H1 (cell line): ENCODE measurements around the gene MAP1A. TPM values are rescaled to one million over a fixed set of nuclear protein-coding genes. Genes with fewer than 3 reads are reported as not detected.

Experiments used
- CTCF ChIA-PET: fragments of 300-600 bp; sonication (Branson Sonifier 250); formaldehyde crosslinking; loops from one replicate; lab custom pipeline; 2021; ENCODE audit not compliant: partially characterized antibody; lab: Charles Lee
- POLR2A ChIA-PET: fragments of 300-600 bp; sonication (Branson Sonifier 250); formaldehyde crosslinking; loops from one replicate; lab custom pipeline; 2021; ENCODE audit warnings: inconsistent platforms; ENCODE audit not compliant: partially characterized antibody; lab: Charles Lee
- DNase-seq, 2 experiments: peaks; one replicate each; pipeline versions ENCODE4 v3.0.0 to v3.0.0-alpha.2; 2010 to 2022; ENCODE audit warnings: low spot score in 2 of 2, low read depth in 1 of 2, mixed read lengths in 1 of 2
- FAIRE-seq: peaks from 2 replicates; lab custom pipeline; 2011; peaks lifted over from hg19 to GRCh38; lab: Jason Lieb, UNC
- H2AFZ ChIP-seq: 2 replicates; pipeline ENCODE4 v1.8.1; 2012; ENCODE audit warnings: low read length, inconsistent platforms
- H2AK5ac ChIP-seq: 2 replicates; pipeline ENCODE4 v1.6.1; 2013; ENCODE audit warnings: low read depth, low read length
- H2BK120ac ChIP-seq: replicated peaks from 2 replicates; pipeline ENCODE3; 2013; ENCODE audit warnings: low read depth, low read length, inconsistent platforms
- H2BK12ac ChIP-seq: 2 replicates; pipeline ENCODE4 v1.6.1; 2013; ENCODE audit warnings: low read depth, low read length
- H2BK15ac ChIP-seq: 2 replicates; pipeline ENCODE4 v1.6.1; 2013; ENCODE audit warnings: low read length
- H2BK20ac ChIP-seq: 2 replicates; pipeline ENCODE4 v1.6.1; 2013; ENCODE audit warnings: low read length
- H2BK5ac ChIP-seq: 2 replicates; pipeline ENCODE4 v1.6.1; 2013; ENCODE audit warnings: low read depth, low read length
- H3K14ac ChIP-seq: 2 replicates; pipeline ENCODE4 v1.6.1; 2013; ENCODE audit warnings: inconsistent platforms; ENCODE audit not compliant: insufficient read length
- H3K18ac ChIP-seq: 2 replicates; pipeline ENCODE4 v1.6.1; 2013; ENCODE audit warnings: low read length; ENCODE audit errors: extremely low read depth
- H3K23ac ChIP-seq: 2 replicates; pipeline ENCODE4 v1.6.1; 2013; ENCODE audit warnings: inconsistent platforms; ENCODE audit not compliant: insufficient read length
- H3K23me2 ChIP-seq: 2 replicates; pipeline ENCODE4 v1.6.1; 2013; ENCODE audit warnings: low read depth, low read length
- H3K27ac ChIP-seq: 2 replicates; pipeline ENCODE4 v1.6.1; 2011; ENCODE audit warnings: low read depth, low read length, inconsistent platforms
- H3K27me3 ChIP-seq, 4 experiments: replicated peaks in 1 of 4; 1 replicate in 1 of 4; 2 replicates in 3 of 4; pipeline versions ENCODE4 v1.6.1 to v1.8.1; 2011 to 2013; ENCODE audit warnings: low read length in 3 of 4, mild to moderate bottlenecking in 3 of 4, inconsistent platforms in 2 of 4, mixed read lengths in 2 of 4, moderate library complexity in 1 of 4; ENCODE audit not compliant: control insufficient read depth in 3 of 4, insufficient read depth in 3 of 4; ENCODE audit errors: extremely low read depth in 1 of 4
- H3K36me3 ChIP-seq, 4 experiments: 2 replicates each; pipeline versions ENCODE4 v1.6.1 to v1.8.1; 2011 to 2013; ENCODE audit warnings: mild to moderate bottlenecking in 4 of 4, low read length in 3 of 4, moderate library complexity in 2 of 4, control low read depth in 1 of 4, inconsistent platforms in 1 of 4; ENCODE audit not compliant: insufficient read depth in 4 of 4, control insufficient read depth in 2 of 4
- H3K4ac ChIP-seq: replicated peaks from 2 replicates; pipeline ENCODE3; 2013; ENCODE audit warnings: low read length, low read depth, mixed read lengths, inconsistent platforms; ENCODE audit not compliant: insufficient read length
- H3K4me1 ChIP-seq, 4 experiments: replicated peaks in 1 of 4; 1 replicate in 1 of 4; 2 replicates in 3 of 4; pipeline versions ENCODE4 v1.6.1 to v1.8.1; 2011 to 2013; ENCODE audit warnings: low read length in 3 of 4, inconsistent platforms in 2 of 4, mixed read lengths in 1 of 4; ENCODE audit not compliant: insufficient read depth in 4 of 4, control insufficient read depth in 3 of 4
- H3K4me2 ChIP-seq, 2 experiments: 2 replicates each; pipeline versions ENCODE4 v1.6.1 to v1.8.1; 2011 to 2013; ENCODE audit warnings: low read depth in 2 of 2, low read length in 2 of 2, control low read depth in 1 of 2, inconsistent platforms in 1 of 2, mild to moderate bottlenecking in 1 of 2; ENCODE audit not compliant: insufficient read depth in 1 of 2
- H3K4me3 ChIP-seq, 4 experiments: fragments of 200-600, 300-600 bp in 1 of 4; sonication (generic), shearing (Covaris generic), sonication (Bioruptor Twin) in 1 of 4; 2 replicates each; pipeline versions ENCODE4 v1.5.1 to v1.8.1; 2011 to 2016; ENCODE audit warnings: low read length in 4 of 4, low read depth in 3 of 4, control low read depth in 2 of 4, inconsistent platforms in 2 of 4, mild to moderate bottlenecking in 2 of 4, mixed read lengths in 1 of 4, moderate library complexity in 1 of 4; ENCODE audit not compliant: insufficient read depth in 2 of 4; ENCODE audit errors: extremely low read depth in 1 of 4
- H3K56ac ChIP-seq: replicated peaks from 2 replicates; pipeline ENCODE3; 2013; ENCODE audit warnings: low read depth, mild to moderate bottlenecking, mixed read lengths, low read length, inconsistent platforms; ENCODE audit not compliant: insufficient read length
- H3K79me1 ChIP-seq: 2 replicates; pipeline ENCODE4 v1.6.1; 2013; ENCODE audit warnings: low read depth, low read length, control low read depth
- H3K79me2 ChIP-seq, 2 experiments: 2 replicates each; pipeline versions ENCODE4 v1.6.1 to v1.8.1; 2012 to 2013; ENCODE audit warnings: low read length in 2 of 2, mild to moderate bottlenecking in 2 of 2, inconsistent platforms in 1 of 2; ENCODE audit not compliant: insufficient read depth in 2 of 2, control insufficient read depth in 1 of 2
- H3K9ac ChIP-seq, 4 experiments: replicated peaks in 1 of 4; 1 replicate in 1 of 4; 2 replicates in 3 of 4; pipeline versions ENCODE4 v1.6.1 to v1.8.1; 2011 to 2013; ENCODE audit warnings: low read depth in 3 of 4, low read length in 3 of 4, control low read depth in 2 of 4, mild to moderate bottlenecking in 2 of 4, moderate library complexity in 2 of 4, inconsistent platforms in 1 of 4; ENCODE audit errors: extremely low read depth in 1 of 4
- H3K9me3 ChIP-seq, 2 experiments: 2 replicates each; pipeline versions ENCODE4 v1.6.1 to v1.8.1; 2012 to 2013; ENCODE audit warnings: mild to moderate bottlenecking in 2 of 2, moderate library complexity in 2 of 2, control low read depth in 1 of 2, inconsistent platforms in 1 of 2, low read depth in 1 of 2, low read length in 1 of 2, mixed read lengths in 1 of 2; ENCODE audit not compliant: insufficient read depth in 2 of 2
- H4K20me1 ChIP-seq, 2 experiments: replicated peaks in 1 of 2; 2 replicates each; pipeline versions ENCODE3 to v1.8.1; 2011 to 2013; ENCODE audit warnings: inconsistent platforms in 2 of 2, low read length in 2 of 2, mild to moderate bottlenecking in 1 of 2; ENCODE audit not compliant: insufficient read depth in 2 of 2, control insufficient read depth in 1 of 2
- H4K5ac ChIP-seq: 2 replicates; pipeline ENCODE4 v1.6.1; 2013; ENCODE audit warnings: low read length, low read depth, mixed read lengths, inconsistent platforms; ENCODE audit not compliant: insufficient read length
- H4K8ac ChIP-seq: 2 replicates; pipeline ENCODE4 v1.8.0; 2013; ENCODE audit warnings: mild to moderate bottlenecking, moderate library complexity, low read length, inconsistent platforms; ENCODE audit not compliant: insufficient read depth; ENCODE audit errors: extremely low read depth
- H4K91ac ChIP-seq: replicated peaks from 2 replicates; pipeline ENCODE3; 2013; ENCODE audit warnings: low read length, mixed read lengths, inconsistent platforms; ENCODE audit not compliant: insufficient read length
- ASH2L ChIP-seq: fragments of 200-600, 300-600 bp; sonication (generic); IDR thresholded peaks from one replicate; pipeline ENCODE4 v1.7.1; 2017; ENCODE audit warnings: low read length
- CBX8 ChIP-seq: fragments of 300-800, 300-1000 bp; sonication (generic); IDR thresholded peaks from 2 replicates; pipeline ENCODE4 v1.7.1; 2016; ENCODE audit warnings: low read depth, low read length, borderline replicate concordance
- CREB1 ChIP-seq: IDR thresholded peaks from 2 replicates; pipeline ENCODE4 v1.6.1; 2012; ENCODE audit warnings: inconsistent platforms
- KDM4A ChIP-seq: IDR thresholded peaks from one replicate; pipeline ENCODE4 v1.7.1; 2012; ENCODE audit warnings: low read depth, mild to moderate bottlenecking, moderate library complexity, low read length, inconsistent platforms; ENCODE audit not compliant: severe bottlenecking
- KDM5A ChIP-seq: fragments of 200-600 bp; IDR thresholded peaks from 2 replicates; pipeline ENCODE4 v1.7.1; 2012; ENCODE audit warnings: mild to moderate bottlenecking, low read length, inconsistent platforms, mixed read lengths
- NANOG ChIP-seq: IDR thresholded peaks from 2 replicates; pipeline ENCODE4 v1.6.1; 2011; ENCODE audit warnings: low read length, low read depth, mild to moderate bottlenecking, inconsistent platforms; ENCODE audit not compliant: insufficient read depth, poor library complexity, severe bottlenecking
- RFX5 ChIP-seq: IDR thresholded peaks from 2 replicates; pipeline ENCODE4 v1.6.1; 2011; ENCODE audit warnings: low read depth, low read length, improper control_type of control experiment, borderline replicate concordance
- SIN3A ChIP-seq, 2 experiments: IDR thresholded peaks in 1 of 2; conservative IDR thresholded peaks in 1 of 2; 2 replicates each; pipeline ENCODE4 v1.6.1; 2011 to 2012; ENCODE audit warnings: low read length in 2 of 2, improper control_type of control experiment in 1 of 2, low read depth in 1 of 2, mild to moderate bottlenecking in 1 of 2
- SUZ12 ChIP-seq: fragments of 200-600 bp; sonication (generic); IDR thresholded peaks from 2 replicates; pipeline ENCODE4 v1.6.1; 2012; ENCODE audit warnings: mild to moderate bottlenecking, inconsistent platforms, low read length, moderate library complexity, mixed read lengths
- whole genome bisulfite sequencing, 2 experiments: shearing (Covaris generic) in 1 of 2; methylation state at CpG; one replicate each; pipeline versions ENCODE4 v1.1.6 to v1.1.7; 2013 to 2015; ENCODE audit warnings: low lambda C conversion rate in 2 of 2, mixed read lengths in 2 of 2, inconsistent platforms in 1 of 2, low coverage in 1 of 2, missing lambda C conversion rate in 1 of 2; ENCODE audit not compliant: insufficient replicate concordance in 2 of 2, insufficient coverage in 1 of 2, insufficient read length in 1 of 2; ENCODE audit errors: extremely low coverage in 1 of 2, missing lambda C conversion rate in 1 of 2; 5-methylcytosine and 5-hydroxymethylcytosine counted together
- polyA plus RNA-seq, 7 experiments: library from polyadenylated mRNA; depleted of rRNA in 3 of 7; stranded (reverse) in 5 of 7; unstranded in 2 of 7; fragments of >200 nt in 5 of 7; fragments of 200-250 nt in 2 of 7; gene quantifications; 1 replicate in 5 of 7; 2 replicates in 1 of 7; 4 replicates in 1 of 7; pipeline versions ENCODE4 v1.2.1 to v1.2.3, GENCODE V29; 2011 to 2013; ENCODE audit warnings: missing spikeins in 2 of 7, mixed read lengths in 2 of 7
- total RNA-seq: library from RNA; stranded (reverse); fragmentation: NEBNext Ultra II Directional; extraction: Animal tissue kit (Norgen Biotek cat#: 25700); gene quantifications from 2 replicates; pipeline ENCODE4 v1.2.1, GENCODE V29; 2021

The MAP1A gene
- total and polyA plus RNA-seq, 2 of the 8 experiments (the other 6 are each of a cell fraction or from before 2014, with no cell fraction given): 0.80 to 2.4 TPM

DNA sequence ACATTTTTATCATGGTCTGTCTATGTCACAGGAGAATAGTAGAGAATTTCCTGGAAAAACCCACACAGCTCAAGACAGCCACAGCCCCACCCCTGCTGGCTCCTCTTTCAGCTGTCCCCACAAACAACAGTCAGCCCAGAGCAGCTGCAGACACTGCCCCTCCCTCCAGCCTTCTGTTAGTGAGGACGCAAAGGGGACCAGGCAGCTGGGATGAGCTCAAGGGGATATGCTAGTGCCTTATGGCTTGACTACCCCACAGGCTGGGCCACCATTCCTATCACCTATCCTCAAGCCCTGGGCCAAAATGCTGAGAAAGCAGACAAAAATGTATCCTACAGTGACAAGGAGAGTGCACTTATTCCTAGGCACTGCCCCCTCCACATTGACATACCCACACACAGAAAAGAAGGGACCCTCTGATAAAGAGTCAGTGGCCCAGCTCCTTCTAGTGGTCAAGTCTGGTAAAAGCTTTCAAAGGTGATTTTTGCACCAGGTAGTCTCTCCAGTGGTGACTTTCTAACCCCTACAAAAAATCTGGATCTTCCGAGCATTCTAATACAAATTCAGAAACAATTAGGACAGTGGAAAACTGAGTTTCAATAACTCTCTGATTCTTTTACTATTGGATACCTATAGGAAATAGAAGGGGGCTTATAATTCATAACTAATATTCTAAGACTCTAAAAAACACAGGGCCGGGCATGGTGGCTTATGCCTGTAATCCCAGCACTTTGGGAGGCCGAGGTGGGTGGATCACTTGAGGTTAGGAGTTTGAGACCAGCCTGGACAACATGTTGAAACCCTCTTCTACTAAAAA is 3.0 kb upstream of the MAP1A start:
- Histone ChIP-seq H4K91ac (no peak overlapping the region), H2BK15ac (no peak overlapping the region), H3K79me2 (no peaks in the 10 kb centered on the region), H3K23ac (no peak overlapping the region), H3K23me2 (peaks cover 24% of the 10 kb centered on the region), H3K4me3 (peak overlapping the region in 3 of 4 experiments; percentile 6 to 34 (median 24); a peak in 2 of 8 replicates), H3K56ac (no peak overlapping the region), H2BK120ac (no peak overlapping the region), H2BK12ac (0 out of 2 replicates have a peak overlapping the region, but pooled peaks have one; percentile 62), H2AK5ac (no peak overlapping the region), H3K27ac (no peak overlapping the region), H3K4ac (no peak overlapping the region), H3K4me2 (peak overlapping the region; percentile 35 to 58), H4K5ac (no peak overlapping the region), H4K8ac (no peak overlapping the region), H2BK20ac (no peak overlapping the region), H3K18ac (peak overlapping the region; percentile 68; the same call in 1 of the 2 replicates), H3K4me1 (peaks cover 11 to 35% (median 16%) of the 10 kb centered on the region in 4 experiments; a peak in 6 of 7 replicates), H3K14ac (no peak overlapping the region), H3K9ac (no peak overlapping the region), H2BK5ac (no peak overlapping the region), H3K27me3 (peaks cover 4 to 37% (median 26%) of the 10 kb centered on the region in 4 experiments), H3K36me3 (no peaks in the 10 kb centered on the region), H4K20me1 (peaks cover 0 to 2% of the 10 kb centered on the region in 2 experiments), H2AFZ (no peak overlapping the region), H3K9me3 (no peaks in the 10 kb centered on the region), H3K79me1 (no peaks in the 10 kb centered on the region)
- WGBS, 2 experiments: 68% methylated on average over 4 of the region's 4 CpGs; no CpG with 5 or more reads in 1 of the 2 experiments
- peak in 1 of 2 experiments; percentile 64 for DNase-seq
- ChIA-PET CTCF (interaction anchor here (0.8 to 9.4 kb wide), 37 partner anchors 9 to 317 kb away, joined by 3 to 121 read pairs (median 4); partner anchors contain the start of gene TP53BP1), POLR2A (interaction anchor here (0.6 to 3.0 kb wide), 4 partner anchors 9 to 111 kb away, joined by 3 to 8 read pairs (median 6); partner anchors contain the start of gene TP53BP1)
- FAIRE-seq: peak; percentile 36
- TF ChIP-seq CBX8: no peak
- TF ChIP-seq SUZ12: no peak
- no peak for TF ChIP-seq RFX5
- no peak for TF ChIP-seq NANOG
- TF ChIP-seq ASH2L: no peak
- TF ChIP-seq CREB1: no peak
- TF ChIP-seq KDM5A: no peak
- TF ChIP-seq SIN3A (conservative IDR thresholded peaks at IDR 0.05 in 1 of 2, IDR thresholded peaks at IDR 0.05 in 1 of 2; ENCODE audit: low read depth in 1 of 2, low read length in 2 of 2): peak; percentile 24 to 56; a peak in 1 of 4 replicates
- TF ChIP-seq KDM4A: no peak
